SK-N-SH treated with all-trans-retinoic acid at 6 μM for 48 hours (cell line): ENCODE data around the gene FAS.

Experiments used
- ARNTL ChIP-seq: fragments of 450-650 bp; formaldehyde crosslinking; IDR thresholded peaks from 2 replicates; pipeline ENCODE4 v1.5.0; 2020; ENCODE audit warnings: low read depth, mild to moderate bottlenecking, moderate library complexity, borderline replicate concordance
- BACH2 ChIP-seq: fragments of 250-450 bp; sonication (Bioruptor Pico); IDR thresholded peaks from 2 replicates; pipeline ENCODE4 v1.9.0; 2021; ENCODE audit warnings: mild to moderate bottlenecking, borderline replicate concordance
- CSDC2 ChIP-seq: fragments of 250-450 bp; sonication (Bioruptor Pico); IDR thresholded peaks from 2 replicates; pipeline ENCODE4 v1.5.0; 2020; ENCODE audit warnings: mild to moderate bottlenecking, moderate library complexity
- ESRRG ChIP-seq: fragments of 250-450 bp; sonication (Bioruptor Pico); IDR thresholded peaks from 2 replicates; pipeline ENCODE4 v1.6.1; 2021; ENCODE audit warnings: mild to moderate bottlenecking
- OSR1 ChIP-seq: fragments of 250-450 bp; sonication (Bioruptor Pico); IDR thresholded peaks from 2 replicates; pipeline ENCODE4 v1.8.0; 2022; ENCODE audit warnings: moderate library complexity, mild to moderate bottlenecking, inconsistent platforms
- PATZ1 ChIP-seq: fragments of 250-450 bp; sonication (Bioruptor Pico); IDR thresholded peaks from 2 replicates; pipeline ENCODE4 v1.8.0; 2020; ENCODE audit warnings: mild to moderate bottlenecking, moderate library complexity, borderline replicate concordance
- RARB ChIP-seq: fragments of 250-450 bp; sonication (Bioruptor Pico); IDR thresholded peaks from 2 replicates; pipeline ENCODE4 v1.8.0; 2021; ENCODE audit warnings: mild to moderate bottlenecking, moderate library complexity
- SNAI2 ChIP-seq: fragments of 250-450 bp; sonication (Bioruptor Pico); IDR thresholded peaks from 2 replicates; pipeline ENCODE4 v1.5.0; 2020; ENCODE audit warnings: mild to moderate bottlenecking, moderate library complexity
- TOX ChIP-seq: fragments of 250-450 bp; sonication (Bioruptor Pico); IDR thresholded peaks from 2 replicates; pipeline ENCODE4 v1.8.0; 2021; ENCODE audit warnings: mild to moderate bottlenecking, moderate library complexity, borderline replicate concordance
- ZC3H10 ChIP-seq: fragments of 250-450 bp; sonication (Bioruptor Pico); IDR thresholded peaks from 2 replicates; pipeline ENCODE4 v1.5.1; 2021; ENCODE audit warnings: mild to moderate bottlenecking, moderate library complexity

- TF ChIP-seq PATZ1 (CRISPR knock-in tag) (no peak), CSDC2 (CRISPR knock-in tag) (no peak), TOX (CRISPR knock-in tag) (no peak), RARB (CRISPR knock-in tag) (no peak), SNAI2 (CRISPR knock-in tag) (no peak), ZC3H10 (CRISPR knock-in tag) (no peak), ESRRG (CRISPR knock-in tag) (no peak), ARNTL (CRISPR knock-in tag) (no peak), OSR1 (CRISPR knock-in tag) (no peak), BACH2 (CRISPR knock-in tag) (no peak)
These were observed 72.9 kb downstream of the FAS start for GRCh38 chr10:89063465-89063864.
